GM19238 (cell line): ENCODE results near the gene STIP1.

Source experiments
- DNase-seq: peaks from one replicate; pipeline ENCODE4 v3.0.0; 2011; ENCODE audit warnings: low spot score; ENCODE audit not compliant: insufficient read length

STIP1 gene

DNA sequence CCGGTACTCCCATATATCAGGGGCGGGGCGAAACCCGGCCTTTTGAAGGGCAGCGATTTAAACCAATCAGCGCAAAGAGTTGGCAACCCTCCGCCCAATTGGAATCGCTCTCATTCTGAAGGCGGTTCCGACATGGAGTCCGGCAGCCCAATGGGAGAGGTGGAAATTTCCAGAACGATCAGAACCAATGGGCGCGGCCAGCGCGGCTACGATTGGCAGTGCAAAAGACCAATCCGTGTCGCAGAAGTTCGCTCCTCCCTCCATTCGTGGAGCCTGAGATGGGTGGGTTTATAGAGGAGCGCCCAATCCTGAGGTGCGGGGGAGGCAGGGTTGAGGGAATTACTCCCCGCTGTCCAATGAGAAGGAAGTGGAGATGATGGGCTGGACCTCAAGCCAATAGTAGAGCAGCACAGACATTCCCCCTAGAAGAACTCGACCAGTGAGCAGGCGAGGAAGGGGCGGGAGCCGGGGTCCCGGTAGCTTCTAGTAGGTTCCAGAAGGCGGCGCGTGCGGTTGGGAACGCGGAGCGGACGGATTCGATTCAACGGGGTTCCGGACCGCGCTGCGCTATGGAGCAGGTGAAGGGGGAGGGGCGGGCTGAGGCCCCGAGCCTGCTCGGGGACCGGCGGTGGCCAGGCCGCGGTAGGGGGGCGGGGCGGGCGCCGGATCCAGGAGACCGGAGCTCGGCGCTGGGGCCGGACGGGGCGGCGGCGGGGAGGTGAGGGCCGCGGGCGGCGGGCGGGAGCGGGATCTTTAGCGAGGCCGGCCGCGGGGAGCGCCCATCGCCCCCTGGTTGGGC, at the start of gene STIP1:
Gene STIP1 (plus strand): TSS at position 479 of the 799 bp plus-strand sequence. CDS start 91 bp downstream, at position 570.
- peak; percentile 98 for DNase-seq

DNA sequence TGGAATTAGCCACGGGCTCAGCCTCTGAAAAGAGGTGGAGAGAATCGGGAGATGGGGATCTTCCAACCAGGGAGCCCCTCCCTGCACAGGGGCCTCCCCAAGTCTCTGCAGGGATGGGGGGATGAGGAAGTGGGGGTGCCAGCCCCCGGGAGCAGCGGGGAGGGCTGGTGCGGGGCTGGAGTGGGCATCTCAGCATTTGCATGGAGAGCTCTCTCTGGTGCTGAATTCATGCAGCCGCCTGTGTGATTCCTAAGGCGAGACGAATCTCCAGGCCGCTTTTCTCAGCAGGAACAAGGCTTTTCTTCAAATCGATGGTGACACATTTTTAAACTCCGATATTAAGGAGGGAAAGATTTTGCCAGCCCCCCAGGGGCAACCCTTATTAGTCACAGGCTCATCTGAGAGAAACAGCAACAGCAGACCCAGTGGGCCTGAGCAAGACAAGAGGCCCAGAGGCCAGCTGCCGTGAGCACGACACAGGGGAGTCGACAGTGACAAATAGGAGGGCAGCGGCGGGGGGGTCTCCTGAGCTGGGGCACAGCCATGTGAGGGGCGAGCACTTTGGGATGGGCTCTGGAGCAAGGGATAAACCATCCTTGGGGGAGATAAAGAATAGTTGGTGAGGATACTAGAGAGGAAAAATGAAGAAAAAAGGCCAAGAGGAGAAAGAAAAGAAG, 49.1 kb upstream of the STIP1 start:
- DNase-seq = no peak

DNA sequence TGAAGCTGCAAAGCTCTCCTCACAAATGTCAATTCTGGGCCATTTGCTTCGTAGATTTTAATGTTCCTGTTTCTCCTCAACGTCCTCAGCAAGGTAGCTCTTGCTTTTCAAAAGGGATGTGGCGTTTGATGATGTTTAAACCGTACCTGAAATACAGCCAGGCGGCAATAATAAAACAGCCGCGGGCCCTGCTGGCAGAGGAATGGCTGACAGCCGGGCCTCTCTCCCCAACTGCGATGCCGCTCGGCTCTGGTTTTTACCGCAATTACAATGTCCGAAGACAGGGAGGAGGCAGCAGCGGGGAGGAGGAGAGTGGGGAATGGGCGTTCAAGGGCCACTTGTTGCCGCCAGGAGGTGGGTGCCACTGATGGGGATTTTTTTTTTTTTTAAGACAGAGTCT, 47.6 kb upstream of the STIP1 start:
- no peak for DNase-seq

DNA sequence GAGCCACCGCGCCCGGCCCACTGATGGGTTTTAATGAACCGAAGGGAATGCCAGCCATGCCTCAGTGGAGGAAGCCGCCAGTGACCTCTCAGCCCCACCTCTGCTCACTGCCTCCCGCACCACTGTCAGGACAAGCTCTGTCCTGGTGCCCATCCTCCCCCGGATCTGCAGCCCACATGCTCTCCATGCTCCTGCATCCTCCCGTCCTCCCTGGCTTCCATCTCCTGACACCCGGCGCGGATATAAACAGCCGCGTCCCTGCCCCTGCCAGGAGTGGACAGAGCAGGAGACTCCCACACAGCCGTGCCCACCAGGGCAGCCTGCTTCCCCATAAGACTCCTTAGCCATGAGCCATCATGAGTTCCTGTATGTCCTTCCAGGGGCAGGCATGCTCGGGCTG, 46.9 kb upstream of the STIP1 start:
- DNase-seq = no peak

DNA sequence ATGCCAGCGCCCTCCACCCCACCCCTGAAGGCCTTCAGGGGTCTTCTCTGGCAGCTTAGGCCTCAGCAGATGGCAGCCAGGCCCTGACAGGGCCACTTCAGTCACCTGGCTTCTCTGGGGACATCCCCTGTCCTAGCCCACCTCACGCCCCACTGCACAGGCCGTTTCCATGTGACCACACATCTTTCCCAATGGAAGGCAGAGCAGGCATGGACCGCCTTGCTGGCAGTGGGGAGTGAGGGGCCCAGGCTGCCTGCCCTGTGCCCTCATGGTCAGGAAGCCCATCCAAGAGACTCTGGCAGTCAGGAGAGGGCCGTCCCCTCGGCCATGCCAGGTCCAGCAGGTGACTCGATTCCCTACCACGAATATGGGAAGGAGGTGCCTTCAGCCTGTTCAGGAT, 45.9 kb upstream of the STIP1 start:
- no peak for DNase-seq

DNA sequence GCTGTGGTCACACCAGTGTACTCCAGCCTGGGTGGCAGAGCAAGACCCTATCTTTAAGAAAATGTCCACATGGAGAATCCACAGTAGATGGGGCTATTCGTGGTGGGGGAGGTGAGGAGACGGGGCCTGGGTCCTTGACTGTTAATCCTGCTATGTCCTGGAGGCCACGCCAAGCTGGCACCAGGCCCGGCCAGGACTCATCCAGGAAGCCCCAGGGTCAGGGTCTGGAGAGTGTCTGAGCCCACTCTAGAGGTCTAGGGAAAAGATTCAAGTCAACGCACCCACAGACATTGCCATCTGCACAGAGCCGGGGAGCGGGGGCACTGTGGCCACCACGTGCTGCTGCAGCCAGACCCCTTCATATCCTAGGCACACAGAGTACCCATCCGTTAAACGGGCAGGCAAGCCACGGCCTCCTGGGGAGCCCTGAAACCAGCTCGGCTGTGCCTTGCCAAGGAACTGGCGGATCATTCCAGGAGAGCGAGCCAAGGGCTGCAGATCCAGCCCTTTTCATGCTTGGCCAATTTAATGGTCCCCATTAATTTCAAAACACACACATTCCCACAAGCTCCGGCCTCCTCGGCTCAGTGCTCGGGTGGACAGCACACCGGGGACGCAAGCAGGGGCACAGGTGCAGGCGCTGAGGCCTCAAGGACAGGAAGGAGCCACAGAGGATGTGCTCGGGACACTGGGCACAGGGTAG, 44.7 kb upstream of the STIP1 start:
- no peak for DNase-seq

DNA sequence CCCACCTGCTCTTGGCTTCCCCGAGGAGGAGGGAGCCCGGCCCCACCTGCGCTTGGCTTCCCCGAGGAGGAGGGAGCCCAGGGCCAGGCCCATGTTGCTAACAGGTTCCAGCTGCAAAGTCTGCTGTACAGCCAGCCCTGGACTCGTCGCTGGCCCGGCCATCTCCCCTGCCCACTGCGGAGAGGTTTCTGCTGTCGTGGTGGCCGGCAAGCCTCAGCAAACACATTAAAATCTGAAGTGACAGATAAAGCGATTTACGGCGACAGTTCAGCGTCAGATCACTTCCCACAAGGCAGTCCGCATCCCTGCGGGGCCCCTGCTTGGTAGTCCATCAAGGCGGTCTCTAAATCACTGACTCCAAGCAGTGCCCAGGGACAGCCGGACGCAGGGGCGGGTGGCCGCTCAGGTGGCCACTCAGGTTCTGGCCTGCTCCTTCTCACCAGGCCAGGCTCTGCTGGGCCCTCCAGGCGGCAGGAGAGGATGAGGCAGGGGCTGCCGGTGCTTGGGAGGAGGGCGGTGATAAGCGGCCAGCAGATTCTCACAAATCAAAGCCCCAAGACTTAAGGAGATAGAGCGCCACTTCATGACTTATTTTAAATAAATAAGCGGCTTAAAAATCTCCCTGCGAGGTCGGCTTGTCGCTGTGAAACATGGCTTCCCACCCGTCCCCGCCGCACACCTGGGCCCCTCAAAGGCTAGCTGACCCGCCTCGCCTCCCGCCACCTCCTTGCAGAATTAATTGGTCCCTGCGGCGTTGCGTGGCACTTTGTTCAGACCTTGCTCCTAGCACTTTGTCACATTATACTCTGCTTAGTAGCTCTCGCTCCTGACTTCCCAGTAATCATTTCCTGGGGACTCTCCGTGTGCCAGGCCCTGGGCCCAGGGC, 41.1 kb upstream of the STIP1 start:
- no peak for DNase-seq

DNA sequence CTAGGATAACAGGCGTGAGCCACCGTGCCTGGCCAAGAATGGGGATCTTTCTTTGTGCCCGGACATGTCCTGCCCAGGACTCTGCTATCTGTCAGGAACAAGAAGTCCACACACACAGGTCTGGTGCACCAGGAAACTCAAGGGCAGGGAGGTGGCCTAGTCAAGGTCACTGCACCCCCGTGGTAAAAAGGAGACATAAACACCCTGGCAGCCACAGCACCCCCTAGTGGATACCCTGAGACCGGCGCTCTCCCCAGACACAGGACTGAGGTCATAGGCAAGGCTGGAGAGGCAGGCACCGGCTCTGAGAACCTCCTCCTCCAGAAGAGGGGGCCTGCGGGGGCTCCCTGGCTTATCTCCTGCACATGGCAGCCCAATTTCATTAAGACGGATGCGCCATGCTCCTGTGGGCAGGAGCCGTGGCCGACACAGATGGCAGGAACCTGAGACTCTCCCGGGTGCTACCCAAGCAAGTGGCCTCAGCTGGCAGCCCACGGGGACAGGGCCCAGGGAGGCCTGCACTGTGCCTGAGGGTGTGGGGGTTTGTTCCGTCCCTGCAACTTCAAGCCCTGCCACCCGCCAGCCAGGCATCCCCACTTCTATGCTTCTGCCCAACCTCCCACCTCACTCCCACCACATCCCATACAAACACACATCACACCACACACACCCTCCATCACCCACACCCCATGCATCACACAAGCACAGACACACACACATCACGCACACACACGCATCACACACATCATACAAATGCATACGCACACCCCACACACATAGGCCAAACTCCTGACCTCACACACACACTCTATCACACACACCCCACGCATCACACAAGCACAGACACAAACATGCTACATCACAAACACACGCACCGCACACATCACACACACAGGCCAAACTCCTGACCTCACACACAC, 39.7 kb upstream of the STIP1 start:
- DNase-seq = peak; percentile 47

DNA sequence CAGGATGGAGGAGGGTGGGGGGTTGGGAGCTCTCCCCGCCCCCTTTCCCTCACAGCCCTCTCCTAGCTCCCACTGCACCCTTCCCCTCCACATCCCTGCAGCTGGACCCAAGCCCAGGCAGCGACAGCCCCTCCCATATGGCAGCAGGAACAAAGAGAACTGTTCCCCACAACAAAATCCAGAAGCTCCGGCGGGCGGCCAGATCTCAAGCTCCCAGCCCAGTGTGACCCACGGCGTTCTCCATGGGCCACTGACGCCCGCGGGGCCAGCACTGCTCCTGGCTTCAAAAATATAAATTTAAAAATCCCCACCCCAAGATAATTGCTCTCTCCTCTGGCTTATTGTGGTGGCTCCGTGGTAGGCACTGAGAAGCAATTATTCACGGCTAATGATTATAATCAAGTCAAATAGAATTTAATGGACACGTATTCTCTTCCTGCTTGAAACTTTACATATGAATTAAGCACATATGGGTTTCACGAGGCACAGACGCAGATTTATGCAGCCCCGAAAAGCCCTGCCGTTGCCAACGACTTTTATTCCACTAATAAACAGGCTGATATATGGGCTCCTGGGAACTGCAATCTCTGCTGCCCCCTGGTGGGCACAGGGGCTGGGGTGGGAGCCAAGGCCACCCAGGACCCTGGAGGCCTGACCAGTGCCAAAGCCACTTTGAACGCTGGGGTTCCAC, 37.6 kb upstream of the STIP1 start:
- peak; percentile 63 for DNase-seq

DNA sequence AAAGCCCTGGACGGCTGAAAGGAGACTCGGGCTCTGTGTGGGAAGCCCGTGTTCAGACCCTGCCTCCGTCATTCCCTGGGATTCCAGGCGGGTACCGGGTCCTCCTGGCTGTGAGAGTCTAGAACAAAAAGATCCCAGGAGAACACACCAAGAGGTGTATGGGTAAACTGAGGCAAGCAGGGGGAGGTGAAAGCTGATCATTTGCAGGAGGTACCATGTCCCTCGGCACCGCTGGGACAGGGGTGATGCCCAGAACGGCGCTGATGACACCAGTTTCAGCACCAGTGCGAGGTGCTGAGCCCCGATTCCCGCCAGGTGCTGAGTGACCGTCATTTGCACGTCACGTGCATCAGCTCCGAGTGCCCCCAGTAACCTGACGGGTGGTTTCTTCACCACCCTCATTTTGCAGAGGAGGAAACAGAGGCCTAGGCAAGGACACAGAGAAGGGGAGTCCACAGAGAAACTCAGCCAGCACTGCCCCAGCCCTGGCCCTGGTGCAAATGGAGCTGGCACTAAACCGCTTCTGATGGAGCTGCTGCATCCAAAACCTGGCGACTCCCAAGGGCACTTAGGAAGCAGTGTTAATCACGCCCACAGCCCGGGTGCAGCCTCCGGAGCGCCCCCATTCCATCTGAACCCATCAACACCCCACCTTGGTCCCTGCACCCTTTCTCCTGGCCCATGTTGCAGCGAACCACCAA, 36.9 kb upstream of the STIP1 start:
- DNase-seq = no peak

DNA sequence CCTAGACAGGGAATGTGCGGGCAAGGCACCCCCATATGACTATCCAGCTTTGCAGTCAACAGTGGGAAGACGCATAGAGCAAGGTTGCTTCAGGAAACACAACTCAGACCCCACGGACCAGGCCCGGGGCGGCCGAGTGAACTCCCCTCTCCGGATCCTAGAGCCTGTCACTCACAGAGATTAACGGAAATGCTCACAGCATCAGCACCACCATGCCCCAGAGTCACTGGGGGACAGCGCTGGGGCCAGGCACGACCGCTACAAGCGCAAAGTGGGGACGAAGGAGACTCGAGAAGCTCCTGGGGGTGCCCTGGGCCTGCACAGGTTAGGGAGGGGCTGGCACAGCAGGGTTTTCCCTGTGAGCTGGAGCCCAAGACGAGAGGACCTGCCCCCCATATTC, 35.9 kb upstream of the STIP1 start:
- DNase-seq = no peak

DNA sequence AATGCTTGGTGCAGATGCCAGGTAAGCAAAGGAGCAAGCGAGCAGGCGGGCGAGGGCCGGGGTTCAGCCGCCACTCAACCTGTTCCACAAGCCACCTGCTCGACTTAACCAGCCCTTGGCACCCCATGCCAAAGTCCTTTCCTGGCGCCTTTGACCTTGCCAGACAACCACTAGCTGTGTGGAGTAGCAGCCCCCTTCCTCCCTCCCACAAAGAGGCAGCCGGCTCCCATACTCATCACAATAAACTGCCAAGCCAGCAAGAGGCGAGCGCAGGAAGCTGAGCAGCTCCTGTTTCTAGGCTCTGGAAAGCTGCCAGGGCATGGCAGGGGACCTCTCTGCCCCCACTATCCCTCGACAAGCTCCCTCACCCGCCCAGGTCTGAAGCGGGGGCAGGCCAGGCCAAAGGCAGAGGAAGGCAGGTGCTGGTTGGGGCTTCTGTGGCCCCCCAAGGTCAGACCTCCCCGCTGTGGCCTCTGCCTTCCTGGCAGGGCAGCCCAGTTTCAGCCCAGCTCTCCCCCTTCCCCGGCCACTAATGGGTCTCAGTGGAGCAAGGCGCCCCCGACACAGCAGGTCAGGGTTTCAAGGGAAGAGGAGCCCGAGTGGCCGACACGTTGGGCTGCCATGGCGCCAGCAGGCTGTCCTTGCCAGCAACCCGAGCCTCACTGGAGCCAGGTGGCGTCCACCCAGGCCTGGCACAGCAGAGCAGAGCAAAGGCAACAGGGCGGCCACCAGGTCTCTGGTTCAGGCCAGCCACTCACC, 35.3 kb upstream of the STIP1 start:
- DNase-seq = no peak

DNA sequence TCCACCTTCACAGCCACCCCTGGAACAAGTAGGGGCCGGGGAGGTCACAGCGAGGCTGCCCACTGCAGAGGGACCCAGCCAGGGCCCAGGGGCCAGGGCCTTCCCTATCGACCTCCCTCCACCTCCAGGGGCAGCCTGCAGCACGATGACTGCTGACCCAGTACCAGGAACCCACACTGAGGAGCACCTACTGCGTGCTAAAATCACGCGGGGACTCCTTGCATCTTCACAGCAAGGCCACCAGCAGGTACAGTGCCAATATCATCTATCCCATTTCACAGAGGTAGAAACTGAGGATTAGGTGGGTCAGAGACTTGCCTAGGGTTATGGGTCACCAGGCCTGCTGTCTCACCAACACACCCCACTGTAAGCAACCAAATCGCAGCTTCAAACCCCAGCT, 34.6 kb upstream of the STIP1 start:
- no peak for DNase-seq

DNA sequence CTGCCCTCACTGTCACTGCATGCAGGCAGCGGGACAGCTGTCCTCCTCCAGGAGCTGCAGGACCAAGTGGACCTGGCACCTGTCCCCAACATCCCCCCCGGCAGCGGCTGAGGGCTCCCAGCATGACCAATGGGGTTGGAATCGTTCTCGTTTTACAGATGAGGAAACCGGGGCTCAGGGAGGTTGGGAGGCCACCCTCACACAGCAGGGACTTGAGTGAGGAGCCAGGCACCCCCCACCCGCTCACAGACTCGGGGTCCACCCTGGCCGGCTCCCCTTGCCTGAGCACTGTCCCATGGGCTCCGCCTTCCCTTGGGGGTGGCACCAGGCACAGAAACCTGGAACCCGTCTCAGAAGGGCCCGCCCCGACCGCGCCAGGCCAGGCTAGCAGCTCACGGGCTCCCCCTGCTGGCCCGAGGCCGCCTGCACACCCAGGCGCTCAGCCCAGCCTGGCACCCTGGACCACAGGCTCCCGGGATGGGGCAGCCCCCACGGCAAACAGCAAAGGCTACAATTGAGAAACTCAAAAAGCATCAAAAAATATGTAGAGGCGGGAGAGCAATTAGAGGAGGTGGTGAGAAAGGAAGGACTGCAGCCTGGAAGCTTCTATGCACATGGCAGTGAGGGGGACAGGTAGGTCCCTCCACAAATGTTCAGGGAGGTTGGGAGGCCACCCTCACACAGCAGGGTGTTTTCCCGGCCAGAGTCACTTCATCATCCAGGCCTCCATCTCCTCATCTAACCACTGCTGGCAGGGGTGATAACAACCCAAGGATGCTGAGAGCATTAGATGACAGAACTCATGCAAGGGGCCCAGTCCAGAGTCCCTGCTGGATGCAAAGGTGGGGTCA, 32.9 kb upstream of the STIP1 start:
- peak; percentile 90 for DNase-seq

DNA sequence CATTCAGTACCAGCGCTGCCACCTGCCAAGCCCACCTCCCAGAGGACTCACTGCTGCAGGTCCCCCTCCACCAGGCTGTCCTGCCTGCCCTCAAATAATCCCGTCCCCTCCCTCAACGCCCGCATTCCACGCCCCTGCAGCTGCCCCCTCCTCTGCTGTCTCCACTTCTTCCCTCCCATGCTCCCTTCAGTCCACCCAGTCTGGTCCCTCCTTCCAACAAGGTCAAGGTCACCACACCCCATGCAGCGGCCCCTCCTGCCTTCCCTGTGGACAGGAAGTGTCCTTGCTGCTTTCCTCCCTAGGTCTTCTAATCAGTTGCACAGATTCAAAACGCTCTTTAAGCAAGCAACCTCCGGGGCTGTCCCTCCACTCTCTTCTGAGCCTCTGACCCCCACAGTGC, 32.2 kb upstream of the STIP1 start:
- no peak for DNase-seq

DNA sequence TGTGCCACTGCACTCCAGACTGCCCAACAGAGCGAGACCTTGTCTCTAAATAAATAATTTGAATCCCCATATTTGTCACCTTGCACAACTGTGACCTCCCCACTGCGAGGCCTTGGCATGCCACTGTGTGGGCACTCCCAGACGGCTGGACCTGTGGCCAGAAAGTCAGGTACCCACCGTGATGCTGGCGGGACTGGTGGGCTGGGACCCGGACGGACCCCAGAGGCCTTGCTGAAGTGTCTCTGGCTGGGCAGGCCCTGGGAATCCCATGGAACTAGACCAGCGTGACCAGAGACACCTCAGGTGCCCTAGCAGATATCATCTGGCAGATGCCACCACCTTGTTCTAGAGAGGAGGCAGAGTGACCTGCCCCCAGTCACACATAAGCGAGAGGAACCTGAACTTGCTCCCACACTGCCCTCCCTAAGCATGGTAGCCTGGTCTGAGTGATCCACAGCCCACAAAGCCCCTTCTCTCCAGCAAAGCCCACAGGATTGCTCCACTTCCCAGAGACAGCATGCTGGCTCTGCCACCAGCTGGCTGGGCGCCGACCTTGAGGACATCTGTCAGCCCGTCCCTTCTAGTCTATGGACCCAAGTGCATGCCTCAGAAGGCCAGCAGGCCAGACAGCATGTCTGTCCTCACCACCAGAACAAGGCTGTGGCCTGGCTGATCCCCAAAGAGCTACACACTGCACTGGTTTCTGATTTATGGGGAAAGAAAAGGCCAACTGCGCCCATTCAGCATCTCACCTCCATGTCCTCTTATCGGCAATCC, 29.5 kb upstream of the STIP1 start:
- DNase-seq = no peak
